Measurements from ENCODE around the gene SLC1A2.
A peak's percentile ranks its signal among the peaks of the same experiment; 100 is the strongest.

The SLC1A2 gene

GRCh38 chr11:35419184-35419829 is at the start of gene SLC1A2:
Gene SLC1A2, minus strand, starts transcription at chr11:35419558. Its CDS starts 592 bp downstream, at chr11:35418966.
- H3K4me3 ChIP-seq (ENCODE audit: low read depth, low read length): peak within 1 kb of the TSS; percentile 37
- no peak for TF ChIP-seq CTCF (IDR thresholded peaks at IDR 0.05; ENCODE audit: low read depth, low read length, missing control alignments)
- DNase-seq (ENCODE audit: low read depth): no peak
- in situ Hi-C loops (cut with HindIII; ENCODE audit: low sequenced_read_pairs): loop anchor here (5.0 kb wide), 1 partner anchor 492 kb away; no protein-coding TSS in a partner anchor

- in situ Hi-C loops (cut with HindIII; ENCODE audit: low sequenced_read_pairs): no loop called here
- no peak overlapping the region for H3K4me3 ChIP-seq (ENCODE audit: low read depth, low read length)
- no peak for DNase-seq (ENCODE audit: low read depth)
- TF ChIP-seq CTCF (IDR thresholded peaks at IDR 0.05; ENCODE audit: low read depth, low read length, missing control alignments): no peak
Observed at GRCh38 chr11:35466058-35466457, 46.7 kb upstream of the SLC1A2 start.

GRCh38 chr11:35464308-35464707 is 45.0 kb upstream of the SLC1A2 start:
- H3K4me3 ChIP-seq (ENCODE audit: low read depth, low read length): no peak overlapping the region
- in situ Hi-C loops (cut with HindIII; ENCODE audit: low sequenced_read_pairs): no loop called here
- peak; percentile 35 for TF ChIP-seq CTCF (IDR thresholded peaks at IDR 0.05; ENCODE audit: low read depth, low read length, missing control alignments)
- no peak for DNase-seq (ENCODE audit: low read depth)

GRCh38 chr11:35463331-35463751 is 44.0 kb upstream of the SLC1A2 start:
- TF ChIP-seq CTCF (IDR thresholded peaks at IDR 0.05; ENCODE audit: low read depth, low read length, missing control alignments): no peak
- in situ Hi-C loops (cut with HindIII; ENCODE audit: low sequenced_read_pairs): no loop called here
- H3K4me3 ChIP-seq (ENCODE audit: low read depth, low read length): no peak overlapping the region
- DNase-seq (ENCODE audit: low read depth): no peak

GRCh38 chr11:35461917-35462538 is 42.7 kb upstream of the SLC1A2 start:
- no peak for DNase-seq (ENCODE audit: low read depth)
- TF ChIP-seq CTCF (IDR thresholded peaks at IDR 0.05; ENCODE audit: low read depth, low read length, missing control alignments): no peak
- in situ Hi-C loops (cut with HindIII; ENCODE audit: low sequenced_read_pairs): no loop called here
- H3K4me3 ChIP-seq (ENCODE audit: low read depth, low read length): no peak overlapping the region

- in situ Hi-C loops (cut with HindIII; ENCODE audit: low sequenced_read_pairs): no loop called here
- DNase-seq (ENCODE audit: low read depth): no peak
- no peak overlapping the region for H3K4me3 ChIP-seq (ENCODE audit: low read depth, low read length)
- no peak for TF ChIP-seq CTCF (IDR thresholded peaks at IDR 0.05; ENCODE audit: low read depth, low read length, missing control alignments)
Observed at GRCh38 chr11:35459489-35459888, 40.1 kb upstream of the SLC1A2 start.

All from astrocyte of the cerebellum (primary cell).